ENCODE data around the gene TEP1. TPM values are rescaled to one million over a fixed set of nuclear protein-coding genes. Genes with fewer than 3 reads are reported as not detected.

TEP1 gene
- polyA plus RNA-seq, 3 donors, result 2.3 to 78.9 (median 7.1) TPM

- no peaks in the 10 kb centered on the region for H3K4me1 ChIP-seq (ENCODE audit: control insufficient read depth in 1 of 2, insufficient read depth in 2 of 2, low read length in 2 of 2)
- Mint-ChIP-seq H3K4me3 (no peak overlapping the region), H3K27me3 (ENCODE audit: low read depth in 3 of 3) (no peaks in the 10 kb centered on the region), H3K27ac (peak overlapping the region in 2 of 7 donors; percentile 11 to 46), H3K36me3 (peaks cover 86 to 95% of the 10 kb centered on the region in 2 donors), H3K9me3 (no peaks in the 10 kb centered on the region), H3K4me1 (peaks cover 9% of the 10 kb centered on the region)
- H3K4me2 ChIP-seq (replicated peaks; ENCODE audit: extremely low read depth, low read length, poor library complexity, severe bottlenecking), result no peak overlapping the region
- peaks cover 98 to 99% of the 10 kb centered on the region in 2 donors for H3K36me3 ChIP-seq (replicated peaks in 1 of 2; ENCODE audit: control insufficient read depth in 1 of 2, insufficient read depth in 2 of 2, low read length in 2 of 2)
- DNase-seq, result no peak
- peaks cover 36% of the 10 kb centered on the region for H3K79me2 ChIP-seq (ENCODE audit: insufficient read depth, low read length)
- WGBS (ENCODE audit: insufficient coverage), result 97% methylated on average over 11 of the region's 11 CpGs
- no peak overlapping the region for H3K9ac ChIP-seq (ENCODE audit: insufficient read depth, low read length, poor library complexity, severe bottlenecking)
- H2AFZ ChIP-seq (ENCODE audit: insufficient read depth, low read depth, low read length, poor library complexity, severe bottlenecking), result no peak overlapping the region
- H3K27ac ChIP-seq (ENCODE audit: low read depth in 1 of 2, low read length in 2 of 2), result no peak overlapping the region
- no peaks in the 10 kb centered on the region for H3K27me3 ChIP-seq (ENCODE audit: control insufficient read depth in 2 of 2, insufficient read depth in 2 of 2, low read length in 2 of 2)
- no peak for TF ChIP-seq CTCF (IDR thresholded peaks at IDR 0.05)
- no peaks in the 10 kb centered on the region for H3K9me3 ChIP-seq (replicated peaks in 1 of 2; ENCODE audit: control insufficient read depth in 1 of 2, insufficient read depth in 1 of 2, low read length in 2 of 2)
- intact Hi-C loops (cut with micrococcal nuclease), result no loop called here
- H3K4me3 ChIP-seq (replicated peaks in 1 of 3; ENCODE audit: low read depth in 2 of 3, low read length in 3 of 3), result no peak overlapping the region
- H4K20me1 ChIP-seq (ENCODE audit: insufficient read depth, low read length), result peaks cover 93% of the 10 kb centered on the region
Observed at GRCh38 chr14:20403521-20403920, 9.8 kb downstream of the TEP1 start.

GRCh38 chr14:20400965-20401593 lies 12.2 kb downstream of the TEP1 start:
- Histone ChIP-seq H4K20me1 (ENCODE audit: insufficient read depth, low read length) (peaks cover 87% of the 10 kb centered on the region), H3K27me3 (ENCODE audit: control insufficient read depth in 2 of 2, insufficient read depth in 2 of 2, low read length in 2 of 2) (no peaks in the 10 kb centered on the region), H3K4me2 (replicated peaks; ENCODE audit: extremely low read depth, low read length, poor library complexity, severe bottlenecking) (no peak overlapping the region), H3K9me3 (replicated peaks in 1 of 2; ENCODE audit: control insufficient read depth in 1 of 2, insufficient read depth in 1 of 2, low read length in 2 of 2) (no peaks in the 10 kb centered on the region), H3K4me1 (ENCODE audit: control insufficient read depth in 1 of 2, insufficient read depth in 2 of 2, low read length in 2 of 2) (no peaks in the 10 kb centered on the region), H3K79me2 (ENCODE audit: insufficient read depth, low read length) (peaks cover 12% of the 10 kb centered on the region), H3K9ac (ENCODE audit: insufficient read depth, low read length, poor library complexity, severe bottlenecking) (no peak overlapping the region), H3K36me3 (replicated peaks in 1 of 2; ENCODE audit: control insufficient read depth in 1 of 2, insufficient read depth in 2 of 2, low read length in 2 of 2) (peaks cover 96 to 98% of the 10 kb centered on the region in 2 donors), H3K4me3 (replicated peaks in 1 of 3; ENCODE audit: low read depth in 2 of 3, low read length in 3 of 3) (no peak overlapping the region), H2AFZ (ENCODE audit: insufficient read depth, low read depth, low read length, poor library complexity, severe bottlenecking) (no peak overlapping the region), H3K27ac (ENCODE audit: low read depth in 1 of 2, low read length in 2 of 2) (no peak overlapping the region)
- Mint-ChIP-seq H3K9me3 (no peaks in the 10 kb centered on the region), H3K4me1 (peaks cover 5% of the 10 kb centered on the region), H3K27ac (peak overlapping the region in 3 of 7 donors; percentile 56 to 77 (median 68)), H3K4me3 (no peak overlapping the region), H3K36me3 (peaks cover 81 to 93% of the 10 kb centered on the region in 2 donors), H3K27me3 (ENCODE audit: low read depth in 3 of 3) (no peaks in the 10 kb centered on the region)
- DNase-seq, result no peak
- TF ChIP-seq CTCF (IDR thresholded peaks at IDR 0.05), result no peak
- intact Hi-C loops (cut with micrococcal nuclease), result no loop called here
- WGBS (ENCODE audit: insufficient coverage), result 86% methylated on average over 1 of the region's 10 CpGs

Measured in CD14-positive monocyte (primary cell).